MCF 10A (cell line): ENCODE data around the gene UBE4A. TPM values are rescaled to one million over a fixed set of nuclear protein-coding genes. Genes with fewer than 3 reads are reported as not detected.

Experiments used
- BruUV-seq: library from RNA; stranded (reverse); fragments of 400-500 nt; replicated peaks from 2 replicates; lab custom pipeline; 2021; lab: Mats Ljungman, UMichigan
- CTCF ChIA-PET: fragments of 300-600 bp; sonication (Branson Sonifier 250); formaldehyde crosslinking; extraction: SDS; loops from one replicate; lab custom pipeline; 2021; ENCODE audit warnings: antibody characterized with exemption, inconsistent platforms; lab: Yijun Ruan, JAX
- POLR2A ChIA-PET: fragments of 300-600, 350-650 bp; sonication (Branson Sonifier 250); formaldehyde crosslinking; extraction: SDS; loops from one replicate; lab custom pipeline; 2020; ENCODE audit warnings: antibody characterized with exemption, inconsistent platforms; lab: Yijun Ruan, JAX
- DNase-seq: peaks from one replicate; pipeline ENCODE4 v3.0.0-alpha.2; 2018; ENCODE audit not compliant: unreplicated experiment
- H3K27ac Mint-ChIP-seq: one replicate; pipeline ENCODE4 v1.8.0; 2022; ENCODE audit warnings: mild to moderate bottlenecking, low read depth, mixed read lengths; ENCODE audit not compliant: unreplicated experiment
- H3K27me3 Mint-ChIP-seq: one replicate; pipeline ENCODE4 v1.8.0; 2022; ENCODE audit warnings: mixed read lengths; ENCODE audit not compliant: insufficient read depth, unreplicated experiment
- H3K36me3 Mint-ChIP-seq: one replicate; pipeline ENCODE4 v1.8.0; 2022; ENCODE audit warnings: mild to moderate bottlenecking, moderate library complexity, mixed read lengths; ENCODE audit not compliant: insufficient read depth, unreplicated experiment
- H3K4me1 Mint-ChIP-seq: one replicate; pipeline ENCODE4 v1.8.0; 2022; ENCODE audit warnings: mixed read lengths; ENCODE audit not compliant: insufficient read depth, unreplicated experiment
- H3K4me3 Mint-ChIP-seq: one replicate; pipeline ENCODE4 v1.8.0; 2022; ENCODE audit warnings: mild to moderate bottlenecking, moderate library complexity, mixed read lengths; ENCODE audit not compliant: unreplicated experiment
- H3K9me3 Mint-ChIP-seq: one replicate; pipeline ENCODE4 v1.8.0; 2022; ENCODE audit warnings: mixed read lengths; ENCODE audit not compliant: unreplicated experiment
- intact Hi-C: fragments of 100-400 bp; cut with micrococcal nuclease; formaldehyde crosslinking; loops from 2 replicates; pipeline ENCODE4 v1.14.1; 2022
- total RNA-seq: library from RNA; stranded (reverse); gene quantifications from 2 replicates; pipeline ENCODE4 v1.2.3, GENCODE V29; 2022
- TF ChIP-seq, protein P1 (sequence below): fragments of 200-600 bp; IDR thresholded peaks from one replicate; pipeline ENCODE4 v1.8.0; 2022; ENCODE audit warnings: antibody characterized with exemption, mild to moderate bottlenecking; ENCODE audit not compliant: unreplicated experiment

UBE4A gene
- total RNA-seq, 1 experiment from 2014 or later = 41.0 TPM

DNA sequence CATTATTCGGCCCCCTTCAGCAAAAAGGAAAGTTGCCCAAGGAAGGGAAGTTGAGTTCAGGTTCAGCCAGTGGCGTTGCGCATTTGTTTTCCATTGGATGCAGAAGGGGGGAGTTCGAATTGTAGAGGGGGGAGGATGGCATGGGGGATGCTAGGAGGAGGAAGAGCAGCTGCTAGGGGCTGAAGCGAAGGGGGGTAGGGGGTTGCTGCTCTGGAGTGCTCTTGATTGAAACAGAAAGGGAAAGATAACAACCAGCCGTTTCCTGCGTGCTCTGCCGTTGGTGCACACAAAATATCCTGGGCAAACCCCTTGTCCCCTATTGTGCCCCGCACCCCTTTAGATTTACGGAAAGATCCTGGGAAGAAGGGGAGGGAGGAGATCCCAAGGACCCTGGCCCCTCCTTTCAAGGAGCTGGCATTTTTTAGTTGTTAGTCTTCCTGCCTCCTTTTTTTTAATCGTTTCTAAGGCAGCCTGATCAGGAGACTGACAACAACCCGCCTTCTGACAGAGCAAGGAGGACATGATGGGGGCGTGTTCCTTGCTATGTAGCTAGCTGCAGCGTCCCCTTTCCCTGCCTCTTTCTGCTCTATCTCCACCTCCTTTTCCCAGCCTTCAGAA, 79.0 kb downstream of the UBE4A start:
- Mint-ChIP-seq H3K4me1 (peaks cover 47% of the 10 kb centered on the region), H3K4me3 (peak overlapping the region; percentile 96), H3K27me3 (no peaks in the 10 kb centered on the region), H3K27ac (peak overlapping the region; percentile 71), H3K9me3 (no peaks in the 10 kb centered on the region), H3K36me3 (no peaks in the 10 kb centered on the region)
- CTCF ChIA-PET = interaction anchor here (0.6 to 0.7 kb wide), 3 partner anchors 11 to 130 kb away, joined by 3 to 5 read pairs (median 4); no protein-coding TSS in a partner anchor
- intact Hi-C loops = no loop called here
- DNase-seq = peak; percentile 66
- TF ChIP-seq, protein P1, sequence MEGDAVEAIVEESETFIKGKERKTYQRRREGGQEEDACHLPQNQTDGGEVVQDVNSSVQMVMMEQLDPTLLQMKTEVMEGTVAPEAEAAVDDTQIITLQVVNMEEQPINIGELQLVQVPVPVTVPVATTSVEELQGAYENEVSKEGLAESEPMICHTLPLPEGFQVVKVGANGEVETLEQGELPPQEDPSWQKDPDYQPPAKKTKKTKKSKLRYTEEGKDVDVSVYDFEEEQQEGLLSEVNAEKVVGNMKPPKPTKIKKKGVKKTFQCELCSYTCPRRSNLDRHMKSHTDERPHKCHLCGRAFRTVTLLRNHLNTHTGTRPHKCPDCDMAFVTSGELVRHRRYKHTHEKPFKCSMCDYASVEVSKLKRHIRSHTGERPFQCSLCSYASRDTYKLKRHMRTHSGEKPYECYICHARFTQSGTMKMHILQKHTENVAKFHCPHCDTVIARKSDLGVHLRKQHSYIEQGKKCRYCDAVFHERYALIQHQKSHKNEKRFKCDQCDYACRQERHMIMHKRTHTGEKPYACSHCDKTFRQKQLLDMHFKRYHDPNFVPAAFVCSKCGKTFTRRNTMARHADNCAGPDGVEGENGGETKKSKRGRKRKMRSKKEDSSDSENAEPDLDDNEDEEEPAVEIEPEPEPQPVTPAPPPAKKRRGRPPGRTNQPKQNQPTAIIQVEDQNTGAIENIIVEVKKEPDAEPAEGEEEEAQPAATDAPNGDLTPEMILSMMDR = no peak
- BruUV-seq = TSS peak; percentile 11
- POLR2A ChIA-PET = interaction anchor here (0.7 to 3.2 kb wide), 15 partner anchors 9 to 352 kb away, joined by 3 to 31 read pairs (median 3); partner anchors contain the start of gene ATP5MG

DNA sequence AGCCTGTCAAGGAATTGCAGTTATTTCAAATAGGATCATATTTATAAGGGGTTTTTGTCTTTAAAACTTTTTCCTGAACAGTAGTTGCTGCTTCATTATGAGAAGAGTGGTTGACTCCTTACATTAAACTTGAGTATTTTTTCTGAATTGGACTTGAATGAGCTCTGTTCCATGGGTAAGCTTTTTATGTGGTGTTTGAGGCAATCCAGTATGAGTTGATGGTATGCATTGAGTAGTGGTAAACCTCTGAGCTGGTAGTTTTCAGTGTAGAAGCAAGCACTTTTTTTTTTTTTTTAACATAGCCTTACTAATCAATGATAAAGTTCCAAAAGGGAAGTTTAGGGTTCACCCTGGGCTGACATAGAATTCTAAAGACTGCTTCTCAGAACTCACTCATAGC, 80.2 kb downstream of the UBE4A start:
- POLR2A ChIA-PET = interaction anchor here (0.6 to 3.2 kb wide), 9 partner anchors 9 to 315 kb away, joined by 3 to 31 read pairs (median 3); partner anchors contain the start of gene ATP5MG
- DNase-seq = no peak
- CTCF ChIA-PET = interaction anchor here (0.6 to 1.1 kb wide), 3 partner anchors 10 to 1993 kb away, joined by 3 to 6 read pairs (median 4); no protein-coding TSS in a partner anchor
- BruUV-seq = no TSS peak
- H3K4me3 Mint-ChIP-seq = no peak overlapping the region
- H3K27me3 Mint-ChIP-seq = no peaks in the 10 kb centered on the region
- TF ChIP-seq, protein P1 = no peak
- H3K9me3 Mint-ChIP-seq = no peaks in the 10 kb centered on the region
- H3K36me3 Mint-ChIP-seq = no peaks in the 10 kb centered on the region
- peaks cover 40% of the 10 kb centered on the region for H3K4me1 Mint-ChIP-seq
- intact Hi-C loops = no loop called here
- H3K27ac Mint-ChIP-seq = peak overlapping the region; percentile 75

DNA sequence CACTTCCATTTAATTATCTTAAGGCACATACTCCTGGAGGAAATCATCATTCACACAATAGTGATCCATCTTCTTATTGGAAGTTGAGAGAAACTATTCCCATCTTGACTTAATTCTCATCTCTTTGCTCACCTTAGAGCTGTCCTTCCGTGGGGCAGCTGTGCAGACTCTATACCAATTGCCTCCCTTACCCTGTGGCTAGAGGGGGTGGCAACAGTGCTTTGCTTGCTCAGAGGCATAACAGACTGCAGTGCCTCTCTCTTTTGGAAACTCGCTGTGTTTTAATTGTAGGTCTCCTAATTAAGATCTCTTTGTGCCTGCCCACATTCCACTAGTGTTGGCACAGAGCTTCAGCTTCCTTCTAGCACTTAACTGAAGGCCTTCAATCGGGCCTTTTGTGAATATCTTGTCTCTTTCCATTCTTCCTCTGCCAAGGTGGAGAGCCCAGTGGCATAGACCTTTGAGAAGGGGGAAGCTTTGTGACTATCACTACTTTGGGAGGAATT, 82.4 kb downstream of the UBE4A start:
- no peak overlapping the region for H3K4me3 Mint-ChIP-seq
- BruUV-seq = no TSS peak
- H3K27me3 Mint-ChIP-seq = no peaks in the 10 kb centered on the region
- peak overlapping the region; percentile 36 for H3K27ac Mint-ChIP-seq
- TF ChIP-seq, protein P1 = no peak
- H3K9me3 Mint-ChIP-seq = no peaks in the 10 kb centered on the region
- ChIA-PET CTCF (no interaction called here), POLR2A (interaction anchor here (1.4 kb wide), 1 partner anchor 9 kb away, joined by 3 read pairs; no protein-coding TSS in a partner anchor)
- no peak for DNase-seq
- peaks cover 39% of the 10 kb centered on the region for H3K4me1 Mint-ChIP-seq
- intact Hi-C loops = no loop called here
- no peaks in the 10 kb centered on the region for H3K36me3 Mint-ChIP-seq

DNA sequence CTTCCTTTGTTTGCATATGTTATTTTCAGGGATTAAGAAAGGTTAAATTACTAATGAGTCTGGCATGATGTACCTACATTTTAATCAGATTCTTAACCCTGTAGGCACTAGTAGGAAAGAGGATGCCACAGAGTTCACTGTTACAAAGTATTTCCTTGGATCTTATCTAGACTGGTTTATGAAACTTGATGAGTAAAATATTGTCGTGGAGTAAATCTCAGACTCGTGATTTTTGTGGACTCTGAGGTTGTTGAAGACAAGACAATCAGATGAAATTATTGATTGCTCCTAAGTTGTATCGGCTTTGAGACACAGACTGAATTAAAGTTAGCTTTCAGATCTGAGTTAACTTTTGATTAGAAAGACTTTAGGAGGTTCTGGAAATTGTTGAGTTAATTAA, 82.9 kb downstream of the UBE4A start:
- H3K9me3 Mint-ChIP-seq = no peaks in the 10 kb centered on the region
- CTCF ChIA-PET = interaction anchor here (0.7 kb wide), 1 partner anchor 28 kb away, joined by 3 read pairs; no protein-coding TSS in a partner anchor
- intact Hi-C loops = no loop called here
- H3K27ac Mint-ChIP-seq = peak overlapping the region; percentile 36
- H3K4me1 Mint-ChIP-seq = peaks cover 42% of the 10 kb centered on the region
- BruUV-seq = no TSS peak
- POLR2A ChIA-PET = interaction anchor here (1.4 kb wide), 1 partner anchor 9 kb away, joined by 3 read pairs; no protein-coding TSS in a partner anchor
- no peaks in the 10 kb centered on the region for H3K27me3 Mint-ChIP-seq
- H3K36me3 Mint-ChIP-seq = no peaks in the 10 kb centered on the region
- TF ChIP-seq, protein P1 = no peak
- no peak overlapping the region for H3K4me3 Mint-ChIP-seq
- DNase-seq = no peak
